ENCODE measurements around the gene KCNMB4. TPM values are rescaled to one million over a fixed set of nuclear protein-coding genes. Genes with fewer than 3 reads are reported as not detected.

KCNMB4 gene
- total RNA-seq, 2 experiments from 2014 or later = 5.8 to 7.6 TPM

DNA sequence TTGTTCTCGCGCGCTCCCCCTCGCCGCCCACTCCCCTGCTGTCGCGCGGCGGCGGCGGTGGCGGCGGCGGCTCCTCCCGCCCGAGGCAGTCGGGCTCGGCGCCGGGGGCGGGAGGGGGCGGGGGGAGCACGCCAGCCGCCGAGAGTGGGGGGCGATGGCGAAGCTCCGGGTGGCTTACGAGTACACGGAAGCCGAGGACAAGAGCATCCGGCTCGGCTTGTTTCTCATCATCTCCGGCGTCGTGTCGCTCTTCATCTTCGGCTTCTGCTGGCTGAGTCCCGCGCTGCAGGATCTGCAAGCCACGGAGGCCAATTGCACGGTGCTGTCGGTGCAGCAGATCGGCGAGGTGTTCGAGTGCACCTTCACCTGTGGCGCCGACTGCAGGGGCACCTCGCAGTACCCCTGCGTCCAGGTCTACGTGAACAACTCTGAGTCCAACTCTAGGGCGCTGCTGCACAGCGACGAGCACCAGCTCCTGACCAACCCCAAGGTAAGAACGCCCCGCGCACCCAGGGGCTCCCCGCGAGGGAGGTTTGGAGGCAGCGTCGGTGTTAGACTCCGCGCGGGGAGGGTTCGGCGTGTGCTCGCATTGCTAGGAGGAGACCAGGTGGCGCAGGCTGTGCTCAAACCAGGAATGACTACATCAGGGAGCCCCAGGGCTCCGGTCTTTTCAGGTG lies 629 bp downstream of the KCNMB4 start:
- intact Hi-C loops (cut with micrococcal nuclease; ENCODE audit: unreplicated experiment) = loop anchor here (1.0 to 10.0 kb wide), 5 partner anchors 104 to 1328 kb away; partner anchors contain the start of gene CNOT2
- H3K27ac ChIP-seq (ENCODE audit: low read depth, low read length, poor library complexity, severe bottlenecking) = peak overlapping the region; percentile 50
- no TSS peak for BruUV-seq (replicated peaks)
- peak; percentile 83 for DNase-seq (ENCODE audit: low spot score)
- peak overlapping the region; percentile 75 for H3K4me2 ChIP-seq (ENCODE audit: low read length)
- peak overlapping the region; percentile 74 for H3K4me3 ChIP-seq (ENCODE audit: low read depth, low read length, poor library complexity, severe bottlenecking)
- H3K36me3 ChIP-seq (ENCODE audit: insufficient read depth, low read length) = 0 out of 2 replicates have a peak, but pooled peaks cover 5% of the 10 kb centered on the region
- no peaks in the 10 kb centered on the region for H4K20me1 ChIP-seq (ENCODE audit: insufficient read depth, low read length)
- ChIA-PET POLR2A (interaction anchor here (0.9 to 1.8 kb wide), 5 partner anchors 10 to 116 kb away, joined by 3 to 5 read pairs (median 4); no protein-coding TSS in a partner anchor), CTCF (ENCODE audit: unreplicated experiment) (no interaction called here)
- H3K79me2 ChIP-seq (ENCODE audit: insufficient read depth, low read depth, low read length) = peaks cover 20% of the 10 kb centered on the region; the same call in 1 of the 2 replicates
- H3K9me3 ChIP-seq (ENCODE audit: low read length) = no peaks in the 10 kb centered on the region
- no peaks in the 10 kb centered on the region for H3K9me2 ChIP-seq (ENCODE audit: insufficient read depth, low read length)
- peaks cover 47% of the 10 kb centered on the region for H3K4me1 ChIP-seq (ENCODE audit: insufficient read depth, low read length, poor library complexity, severe bottlenecking)
- TF ChIP-seq, protein P1, sequence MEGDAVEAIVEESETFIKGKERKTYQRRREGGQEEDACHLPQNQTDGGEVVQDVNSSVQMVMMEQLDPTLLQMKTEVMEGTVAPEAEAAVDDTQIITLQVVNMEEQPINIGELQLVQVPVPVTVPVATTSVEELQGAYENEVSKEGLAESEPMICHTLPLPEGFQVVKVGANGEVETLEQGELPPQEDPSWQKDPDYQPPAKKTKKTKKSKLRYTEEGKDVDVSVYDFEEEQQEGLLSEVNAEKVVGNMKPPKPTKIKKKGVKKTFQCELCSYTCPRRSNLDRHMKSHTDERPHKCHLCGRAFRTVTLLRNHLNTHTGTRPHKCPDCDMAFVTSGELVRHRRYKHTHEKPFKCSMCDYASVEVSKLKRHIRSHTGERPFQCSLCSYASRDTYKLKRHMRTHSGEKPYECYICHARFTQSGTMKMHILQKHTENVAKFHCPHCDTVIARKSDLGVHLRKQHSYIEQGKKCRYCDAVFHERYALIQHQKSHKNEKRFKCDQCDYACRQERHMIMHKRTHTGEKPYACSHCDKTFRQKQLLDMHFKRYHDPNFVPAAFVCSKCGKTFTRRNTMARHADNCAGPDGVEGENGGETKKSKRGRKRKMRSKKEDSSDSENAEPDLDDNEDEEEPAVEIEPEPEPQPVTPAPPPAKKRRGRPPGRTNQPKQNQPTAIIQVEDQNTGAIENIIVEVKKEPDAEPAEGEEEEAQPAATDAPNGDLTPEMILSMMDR (conservative IDR thresholded peaks at IDR 0.05; ENCODE audit: low read length) = no peak
- TF ChIP-seq EZH2phosphoT487 (IDR thresholded peaks at IDR 0.05; ENCODE audit: borderline replicate concordance, low read depth, low read length) = no peak
- peak overlapping the region; percentile 80 for H2AFZ ChIP-seq (ENCODE audit: low read length)

GRCh38 chr12:70367258-70368141 lies 1.4 kb downstream of the KCNMB4 start:
- ChIA-PET CTCF (ENCODE audit: unreplicated experiment) (no interaction called here), POLR2A (interaction anchor here (0.7 to 1.3 kb wide), 4 partner anchors 11 to 115 kb away, joined by 3 to 5 read pairs (median 3); no protein-coding TSS in a partner anchor)

More at GRCh38 chr12:70367258-70368141, 1.4 kb downstream of the KCNMB4 start:
- H3K4me1 ChIP-seq (ENCODE audit: insufficient read depth, low read length, poor library complexity, severe bottlenecking) = peaks cover 47% of the 10 kb centered on the region
- H3K9me2 ChIP-seq (ENCODE audit: insufficient read depth, low read length) = no peaks in the 10 kb centered on the region
- DNase-seq (ENCODE audit: low spot score) = peak; percentile 18
- H3K4me3 ChIP-seq (ENCODE audit: low read depth, low read length, poor library complexity, severe bottlenecking) = peak overlapping the region; percentile 74
- intact Hi-C loops (cut with micrococcal nuclease; ENCODE audit: unreplicated experiment) = loop anchor here (2.0 to 10.0 kb wide), 4 partner anchors 105 to 1327 kb away; no protein-coding TSS in a partner anchor
- H3K27ac ChIP-seq (ENCODE audit: low read depth, low read length, poor library complexity, severe bottlenecking) = peak overlapping the region; percentile 50
- TF ChIP-seq, protein P1 (conservative IDR thresholded peaks at IDR 0.05; ENCODE audit: low read length) = no peak
- TF ChIP-seq EZH2phosphoT487 (IDR thresholded peaks at IDR 0.05; ENCODE audit: borderline replicate concordance, low read depth, low read length) = no peak
- H4K20me1 ChIP-seq (ENCODE audit: insufficient read depth, low read length) = no peaks in the 10 kb centered on the region
- peak overlapping the region; percentile 80 for H2AFZ ChIP-seq (ENCODE audit: low read length)
- peak overlapping the region; percentile 75 for H3K4me2 ChIP-seq (ENCODE audit: low read length)
- H3K36me3 ChIP-seq (ENCODE audit: insufficient read depth, low read length) = 0 out of 2 replicates have a peak, but pooled peaks cover 5% of the 10 kb centered on the region
- BruUV-seq (replicated peaks) = no TSS peak
- H3K79me2 ChIP-seq (ENCODE audit: insufficient read depth, low read depth, low read length) = peaks cover 20% of the 10 kb centered on the region; the same call in 1 of the 2 replicates
- H3K9me3 ChIP-seq (ENCODE audit: low read length) = no peaks in the 10 kb centered on the region
